Right kidney (tissue), 1 donor: ENCODE measurements around the gene ACVR1B.

ENCODE experiments used
- DNase-seq: peaks from one replicate; pipeline ENCODE4 v3.0.0-alpha.2; 2016

ACVR1B gene

DNA sequence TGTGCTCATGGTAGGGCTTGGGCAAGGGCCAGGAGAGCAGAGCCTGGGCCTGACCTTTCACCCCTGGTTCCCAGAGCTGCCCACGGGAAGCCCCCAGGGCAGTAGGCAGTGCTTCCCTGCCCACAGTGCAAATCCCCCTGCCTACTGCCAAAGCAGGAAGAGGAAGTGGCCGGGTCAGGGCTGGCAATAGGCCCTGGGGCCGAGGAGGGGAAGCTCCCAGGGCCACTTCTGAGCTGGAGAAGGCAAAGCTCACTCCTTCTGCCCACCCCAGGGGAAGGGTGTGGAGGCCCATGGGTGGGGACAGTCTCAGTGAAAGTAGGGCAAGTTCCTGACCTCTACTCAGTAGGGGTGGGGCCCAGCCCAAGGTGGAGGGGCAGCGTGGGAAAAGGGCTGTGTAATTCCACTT is 94.3 kb downstream of the ACVR1B start:
- no peak for DNase-seq
